H9 (cell line): ENCODE results near the gene SLC6A3. TPM values are rescaled to one million over a fixed set of nuclear protein-coding genes. Genes with fewer than 3 reads are reported as not detected.

Experiments
- DNase-seq: peaks from one replicate; pipeline ENCODE4 v3.0.0-alpha.2; 2017
- H2AFZ ChIP-seq: one replicate; pipeline ENCODE4 v1.6.1; 2013; ENCODE audit warnings: mild to moderate bottlenecking, low read length, control low read depth, moderate library complexity
- H2AK5ac ChIP-seq: 2 replicates; pipeline ENCODE4 v1.6.1; 2013; ENCODE audit warnings: low read length, control low read depth, mixed read lengths; ENCODE audit not compliant: insufficient read length
- H2BK120ac ChIP-seq: one replicate; pipeline ENCODE4 v1.6.1; 2013; ENCODE audit warnings: low read depth, mild to moderate bottlenecking, low read length, control low read depth, inconsistent platforms; ENCODE audit not compliant: poor library complexity, severe bottlenecking
- H2BK12ac ChIP-seq: 2 replicates; pipeline ENCODE4 v1.6.1; 2013; ENCODE audit warnings: low read length, control low read depth, mixed read lengths, low read depth; ENCODE audit not compliant: insufficient read length
- H2BK15ac ChIP-seq: 2 replicates; pipeline ENCODE4 v1.6.1; 2013; ENCODE audit warnings: low read depth, low read length, control low read depth
- H2BK20ac ChIP-seq: one replicate; pipeline ENCODE4 v1.6.1; 2013; ENCODE audit warnings: low read depth, mild to moderate bottlenecking, low read length, control low read depth, inconsistent platforms; ENCODE audit not compliant: poor library complexity, severe bottlenecking
- H2BK5ac ChIP-seq: 2 replicates; pipeline ENCODE4 v1.6.1; 2013; ENCODE audit warnings: low read length, control low read depth, mixed read lengths; ENCODE audit not compliant: insufficient read length
- H3K14ac ChIP-seq: 2 replicates; pipeline ENCODE4 v1.6.1; 2013; ENCODE audit warnings: low read length, control low read depth; ENCODE audit not compliant: insufficient read depth
- H3K18ac ChIP-seq: 2 replicates; pipeline ENCODE4 v1.6.1; 2013; ENCODE audit warnings: low read depth, mild to moderate bottlenecking, mixed read lengths, low read length, control low read depth; ENCODE audit not compliant: insufficient read length
- H3K23ac ChIP-seq: 2 replicates; pipeline ENCODE4 v1.6.1; 2013; ENCODE audit warnings: low read length, control low read depth, mixed read lengths, low read depth; ENCODE audit not compliant: insufficient read length
- H3K23me2 ChIP-seq: 2 replicates; pipeline ENCODE4 v1.6.1; 2013; ENCODE audit warnings: low read depth, mild to moderate bottlenecking, mixed read lengths, low read length, control low read depth; ENCODE audit not compliant: insufficient read length, poor library complexity, severe bottlenecking
- H3K27ac ChIP-seq: 2 replicates; pipeline ENCODE4 v1.5.1; 2013; ENCODE audit warnings: low read length, control low read depth, mixed read lengths, low read depth; ENCODE audit not compliant: insufficient read length
- H3K27me3 ChIP-seq: 2 replicates; pipeline ENCODE4 v1.6.1; 2013; ENCODE audit warnings: low read length, control low read depth, inconsistent platforms; ENCODE audit not compliant: insufficient read depth
- H3K4ac ChIP-seq: 2 replicates; pipeline ENCODE4 v1.6.1; 2013; ENCODE audit warnings: low read depth, mild to moderate bottlenecking, control low read depth, inconsistent platforms, low read length, moderate library complexity
- H3K4me1 ChIP-seq: 2 replicates; pipeline ENCODE4 v1.6.1; 2013; ENCODE audit warnings: low read length, control low read depth, inconsistent platforms; ENCODE audit not compliant: insufficient read depth
- H3K4me2 ChIP-seq: 2 replicates; pipeline ENCODE4 v1.6.1; 2013; ENCODE audit warnings: low read length, control low read depth, mixed read lengths; ENCODE audit not compliant: insufficient read length, insufficient read depth
- H3K56ac ChIP-seq: 2 replicates; pipeline ENCODE4 v1.6.1; 2013; ENCODE audit warnings: low read depth, mild to moderate bottlenecking, mixed read lengths, low read length, control low read depth; ENCODE audit not compliant: insufficient read length
- H3K79me1 ChIP-seq: 2 replicates; pipeline ENCODE4 v1.6.1; 2013; ENCODE audit warnings: low read depth, mild to moderate bottlenecking, moderate library complexity, low read length, control low read depth, inconsistent platforms; ENCODE audit not compliant: insufficient read depth, poor library complexity, severe bottlenecking
- H3K79me2 ChIP-seq: 2 replicates; pipeline ENCODE4 v1.6.1; 2013; ENCODE audit warnings: low read length, control low read depth, inconsistent platforms; ENCODE audit not compliant: insufficient read depth
- H3K9ac ChIP-seq: 2 replicates; pipeline ENCODE4 v1.6.1; 2013; ENCODE audit warnings: low read length, control low read depth, mixed read lengths; ENCODE audit not compliant: insufficient read length; ENCODE audit errors: extremely low read depth
- H3K9me3 ChIP-seq: one replicate; pipeline ENCODE4 v1.6.1; 2013; ENCODE audit warnings: low read depth, low read length, inconsistent platforms; ENCODE audit not compliant: control insufficient read depth
- H3T11ph ChIP-seq: one replicate; pipeline ENCODE4 v1.6.1; 2013; ENCODE audit warnings: mild to moderate bottlenecking, low read length, control low read depth, inconsistent platforms
- H4K20me1 ChIP-seq: one replicate; pipeline ENCODE4 v1.6.1; 2013; ENCODE audit not compliant: control insufficient read depth, insufficient read length, insufficient read depth
- H4K5ac ChIP-seq: 2 replicates; pipeline ENCODE4 v1.6.1; 2013; ENCODE audit warnings: low read depth, mild to moderate bottlenecking, mixed read lengths, low read length, control low read depth; ENCODE audit not compliant: insufficient read length
- H4K8ac ChIP-seq: replicated peaks from 2 replicates; pipeline ENCODE4 v1.6.1; 2013; ENCODE audit warnings: low read length, control low read depth, mixed read lengths, low read depth; ENCODE audit not compliant: insufficient read length
- H4K91ac ChIP-seq: 2 replicates; pipeline ENCODE4 v1.6.1; 2013; ENCODE audit warnings: low read depth, mild to moderate bottlenecking, moderate library complexity, mixed read lengths, low read length, control low read depth; ENCODE audit not compliant: insufficient read length
- H3K27ac Mint-ChIP-seq, 3 experiments: 2 replicates in 2 of 3; 3 replicates in 1 of 3; pipeline ENCODE4 v1.8.0; 2020 to 2021; ENCODE audit warnings: mixed read lengths in 3 of 3, mild to moderate bottlenecking in 1 of 3, moderate library complexity in 1 of 3
- H3K27me3 Mint-ChIP-seq: 2 replicates; pipeline ENCODE4 v1.8.0; 2021; ENCODE audit warnings: low read depth, mild to moderate bottlenecking, moderate library complexity, mixed read lengths
- H3K36me3 Mint-ChIP-seq, 3 experiments: 2 replicates in 2 of 3; 3 replicates in 1 of 3; pipeline ENCODE4 v1.8.0; 2020 to 2021; ENCODE audit warnings: low read depth in 3 of 3, mixed read lengths in 3 of 3; ENCODE audit not compliant: insufficient read depth in 1 of 3
- H3K4me1 Mint-ChIP-seq, 2 experiments: 2 replicates each; pipeline ENCODE4 v1.8.0; 2020; ENCODE audit warnings: mixed read lengths in 2 of 2
- H3K4me3 Mint-ChIP-seq, 2 experiments: 2 replicates in 1 of 2; 3 replicates in 1 of 2; pipeline ENCODE4 v1.8.0; 2020 to 2021; ENCODE audit warnings: mild to moderate bottlenecking in 2 of 2, mixed read lengths in 2 of 2, moderate library complexity in 1 of 2
- H3K9me3 Mint-ChIP-seq, 2 experiments: 2 replicates in 1 of 2; 3 replicates in 1 of 2; pipeline ENCODE4 v1.8.0; 2020; ENCODE audit warnings: mild to moderate bottlenecking in 2 of 2, mixed read lengths in 2 of 2, moderate library complexity in 1 of 2
- CTCF ChIP-seq: fragments of 200-600 bp; sonication (generic); conservative IDR thresholded peaks from 3 replicates; pipeline ENCODE4 v1.8.0; 2021; ENCODE audit warnings: antibody characterized with exemption, mild to moderate bottlenecking
- WGBS: extraction: QIAGEN DNeasy Blood & Tissue Kit; methylation state at CpG from one replicate; pipeline ENCODE4 v1.1.7; 2013; ENCODE audit warnings: missing lambda C conversion rate, low lambda C conversion rate, mixed read lengths; ENCODE audit not compliant: insufficient read length; ENCODE audit errors: extremely low coverage; 5-methylcytosine and 5-hydroxymethylcytosine counted together
- total RNA-seq: library from RNA; stranded (reverse); gene quantifications from 2 replicates; pipeline ENCODE4 v1.2.1, GENCODE V29; 2021

The SLC6A3 gene
- total RNA-seq, 1 experiment from 2014 or later: 0.61 TPM

DNA sequence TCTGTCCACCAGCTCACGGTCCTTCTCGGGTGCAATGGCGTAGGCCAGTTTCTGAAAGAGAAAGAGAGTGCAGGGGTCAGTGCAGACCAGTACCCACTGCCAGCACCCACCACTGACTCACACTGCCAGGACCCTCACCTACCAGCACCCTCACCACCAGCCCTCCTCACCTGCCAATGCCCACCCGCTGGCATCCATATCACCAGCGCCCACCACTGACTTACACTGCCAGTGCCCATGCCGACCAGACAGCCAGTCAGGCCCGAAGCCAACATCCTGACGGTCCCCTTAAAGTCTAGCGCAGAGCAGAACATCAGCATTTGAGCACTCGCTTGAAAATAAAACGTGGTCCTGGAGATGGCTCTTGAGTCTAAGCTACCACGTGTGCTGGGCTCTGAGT is 44.3 kb downstream of the SLC6A3 start:
- Histone ChIP-seq H3K79me2 (no peaks in the 10 kb centered on the region), H2BK12ac (no peak overlapping the region), H3K27ac (no peak overlapping the region), H3K27me3 (no peaks in the 10 kb centered on the region), H3K23me2 (no peaks in the 10 kb centered on the region), H3K56ac (no peak overlapping the region), H4K5ac (no peak overlapping the region), H2AK5ac (no peak overlapping the region), H3K14ac (no peak overlapping the region; the same call in 1 of the 2 replicates), H3K4me1 (no peaks in the 10 kb centered on the region), H2BK20ac (no peak overlapping the region), H4K8ac (no peak overlapping the region), H2AFZ (no peak overlapping the region), H2BK5ac (no peak overlapping the region), H3K23ac (no peak overlapping the region), H3K9me3 (no peaks in the 10 kb centered on the region), H3K4me2 (no peak overlapping the region), H4K91ac (no peak overlapping the region), H3T11ph (no peak overlapping the region), H2BK120ac (no peak overlapping the region), H4K20me1 (no peaks in the 10 kb centered on the region), H3K18ac (no peak overlapping the region), H3K9ac (no peak overlapping the region), H3K4ac (no peak overlapping the region), H2BK15ac (no peak overlapping the region), H3K79me1 (no peaks in the 10 kb centered on the region)
- Mint-ChIP-seq H3K4me3 (no peak overlapping the region), H3K27ac (no peak overlapping the region), H3K4me1 (peaks cover 8 to 14% of the 10 kb centered on the region in 2 experiments), H3K27me3 (peaks cover 29% of the 10 kb centered on the region), H3K36me3 (no peaks in the 10 kb centered on the region; a peak in 1 of 7 replicates), H3K9me3 (no peaks in the 10 kb centered on the region)
- no CpG with 5 or more reads among the region's 12 CpGs for WGBS
- no peak for DNase-seq
- TF ChIP-seq CTCF: no peak
